Lung (tissue), 12 donors: ENCODE results near the gene CPT1B. TPM values are rescaled to one million over a fixed set of nuclear protein-coding genes. Genes with fewer than 3 reads are reported as not detected.

Source experiments
- ATAC-seq: fragments of 200-7000 bp; cut with Tn5 transposase; one replicate; pipeline ENCODE4 v1.9.1; 2020; ENCODE audit warnings: moderate number of reproducible peaks; ENCODE audit not compliant: insufficient read depth, low FRiP score
- DNase-seq, 3 donors: peaks; one replicate each; pipeline ENCODE4 v3.0.0-alpha.2; 2013 to 2017
- H3K27ac ChIP-seq, 2 donors: one replicate each; pipeline ENCODE4 v1.5.1; 2013; ENCODE audit warnings: mild to moderate bottlenecking in 2 of 2, moderate library complexity in 2 of 2, control low read depth in 1 of 2, inconsistent platforms in 1 of 2, low read depth in 1 of 2, low read length in 1 of 2
- H3K27me3 ChIP-seq, 3 donors: one replicate each; pipeline ENCODE4 v1.5.1; 2013; ENCODE audit warnings: low read length in 2 of 3; ENCODE audit not compliant: control insufficient read depth in 3 of 3, insufficient read depth in 3 of 3
- H3K36me3 ChIP-seq, 4 donors: one replicate each; pipeline ENCODE4 v1.5.1; 2013; ENCODE audit warnings: low read length in 4 of 4, mild to moderate bottlenecking in 1 of 4, moderate library complexity in 1 of 4; ENCODE audit not compliant: control insufficient read depth in 4 of 4, insufficient read depth in 4 of 4
- H3K4me1 ChIP-seq, 5 donors: one replicate each; pipeline ENCODE4 v1.5.1; 2013; ENCODE audit warnings: low read length in 5 of 5, mild to moderate bottlenecking in 2 of 5, moderate library complexity in 1 of 5; ENCODE audit not compliant: control insufficient read depth in 5 of 5, insufficient read depth in 5 of 5
- H3K4me3 ChIP-seq: one replicate; pipeline ENCODE4 v1.5.1; 2013; ENCODE audit warnings: mild to moderate bottlenecking, control low read depth, moderate library complexity
- H3K9ac ChIP-seq, 2 donors: one replicate each; pipeline ENCODE4 v1.5.1; 2013; ENCODE audit warnings: low read length in 2 of 2, control low read depth in 1 of 2; ENCODE audit not compliant: insufficient read depth in 1 of 2
- H3K9me3 ChIP-seq, 4 donors: one replicate each; pipeline ENCODE4 v1.5.1; 2013; ENCODE audit warnings: low read length in 3 of 4, mild to moderate bottlenecking in 1 of 4, moderate library complexity in 1 of 4; ENCODE audit not compliant: control insufficient read depth in 4 of 4, insufficient read depth in 3 of 4
- CTCF ChIP-seq: IDR thresholded peaks from 2 replicates; pipeline ENCODE4 v1.5.1; 2012; ENCODE audit warnings: mild to moderate bottlenecking; ENCODE audit errors: control extremely low read depth, extremely low read depth
- WGBS, 2 donors: extraction: QIAGEN DNeasy Blood & Tissue Kit; methylation state at CpG; one replicate each; pipeline ENCODE4 v1.1.7; 2013; 5-methylcytosine and 5-hydroxymethylcytosine counted together
- polyA plus RNA-seq, 2 donors: library from polyadenylated mRNA; stranded (reverse); fragments of 200-250 nt; gene quantifications; one replicate each; pipeline ENCODE4 v1.2.1, GENCODE V29; 2013
- total RNA-seq, 2 donors: library from RNA; depleted of rRNA in 1 of 2; stranded (reverse); fragments of >200 nt in 1 of 2; gene quantifications; one replicate each; pipeline ENCODE4 v1.2.1, GENCODE V29; 2014 to 2021
- donor health status: control.
- donor health status: control.
- donor health status: Bipolar disorder and iron deficiency.
- donor health status: healthy.
- donor health status: DM: yes; HTN: yes; CAD: no.

CPT1B gene
- total and polyA plus RNA-seq, 4 donors: 5.7 to 21.2 (median 13.2) TPM

DNA sequence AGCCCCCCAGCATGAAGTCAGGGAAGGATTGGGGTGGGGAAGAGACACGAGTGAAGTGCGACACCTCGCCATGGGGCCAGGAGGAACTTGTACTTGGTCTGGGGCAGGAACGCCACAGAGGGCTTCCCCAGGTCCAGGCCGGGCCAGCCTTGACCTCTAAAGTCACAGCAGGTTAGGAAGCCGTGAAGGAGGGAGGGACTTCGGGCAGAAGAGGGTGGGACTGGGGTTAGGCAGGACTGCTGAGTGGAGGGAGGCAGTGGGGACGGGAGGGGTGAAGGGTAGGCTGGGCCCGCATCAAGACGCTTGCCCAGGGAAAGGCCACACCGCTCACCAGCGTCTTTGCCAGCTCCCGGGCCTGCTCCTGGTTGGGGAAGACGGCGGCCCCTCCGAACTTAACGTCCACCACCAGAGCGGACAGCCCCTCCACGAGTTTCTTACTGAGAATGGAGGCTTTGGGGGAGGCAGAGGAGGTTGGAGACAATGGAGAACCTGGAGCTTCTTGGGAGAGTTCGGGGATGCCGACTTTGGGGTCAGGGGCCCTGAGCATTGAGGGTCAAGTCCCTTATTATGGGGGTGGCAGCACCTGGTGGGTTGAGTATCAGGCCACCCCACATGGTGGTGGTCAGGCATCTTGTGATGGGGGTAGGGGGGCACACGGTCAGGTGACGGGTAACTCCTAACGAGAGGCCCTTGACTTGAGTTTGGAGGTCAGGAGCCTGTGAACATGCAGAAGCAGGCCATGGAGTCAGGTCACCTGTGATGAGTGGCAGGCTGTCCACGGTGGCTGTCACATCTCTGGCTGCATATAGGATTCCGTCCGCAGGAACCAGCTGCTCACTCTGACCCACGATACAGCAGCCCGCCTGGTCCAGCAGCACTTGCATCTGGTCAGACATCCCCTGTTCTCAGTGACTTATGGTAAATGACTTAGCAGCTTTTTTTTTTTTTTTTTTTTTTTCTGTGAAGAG is 51.1 kb downstream of the CPT1B start:
- ATAC-seq: no peak
- WGBS, 2 donors: 36 to 39% methylated on average over 29 of the region's 29 CpGs
- peaks cover 0 to 40% (median 21%) of the 10 kb centered on the region in 5 donors for H3K4me1 ChIP-seq
- H3K27ac ChIP-seq: peak overlapping the region; percentile 75 to 95
- TF ChIP-seq CTCF: no peak
- H3K9me3 ChIP-seq: no peaks in the 10 kb centered on the region
- H3K27me3 ChIP-seq: peaks cover 0 to 21% (median 7%) of the 10 kb centered on the region in 3 donors
- H3K36me3 ChIP-seq: peaks cover 0 to 19% (median 11%) of the 10 kb centered on the region in 4 donors
- peak overlapping the region; percentile 55 for H3K4me3 ChIP-seq
- peak in 1 of 3 donors; percentile 14 for DNase-seq
- no peak overlapping the region for H3K9ac ChIP-seq

- Histone ChIP-seq H3K27ac (peak overlapping the region; percentile 75 to 95), H3K9ac (no peak overlapping the region), H3K4me1 (peaks cover 0 to 33% (median 13%) of the 10 kb centered on the region in 5 donors), H3K9me3 (no peaks in the 10 kb centered on the region), H3K27me3 (peaks cover 0 to 20% (median 7%) of the 10 kb centered on the region in 3 donors), H3K4me3 (peak overlapping the region; percentile 55), H3K36me3 (peaks cover 0 to 27% (median 15%) of the 10 kb centered on the region in 4 donors)
- peak; percentile 33 for TF ChIP-seq CTCF
- DNase-seq: peak; percentile 86 to 89 (median 88)
- peak; percentile 29 for ATAC-seq
- WGBS, 2 donors: 1% methylated on average over 47 to 77 of the region's 77 CpGs
These were observed 52.0 kb downstream of the CPT1B start for GRCh38 chr22:50526108-50526833.

- Histone ChIP-seq H3K27me3 (peaks cover 0 to 15% (median 2%) of the 10 kb centered on the region in 3 donors), H3K9ac (no peak overlapping the region), H3K4me1 (peaks cover 0 to 29% (median 8%) of the 10 kb centered on the region in 5 donors), H3K27ac (peak overlapping the region; percentile 75 to 95), H3K9me3 (no peaks in the 10 kb centered on the region), H3K36me3 (peaks cover 0 to 30% (median 17%) of the 10 kb centered on the region in 4 donors), H3K4me3 (peak overlapping the region; percentile 55)
- TF ChIP-seq CTCF: no peak
- DNase-seq: no peak
- WGBS, 2 donors: 0 to 1% methylated on average over 22 to 33 of the region's 33 CpGs
- ATAC-seq: peak; percentile 5
These were observed 52.4 kb downstream of the CPT1B start for GRCh38 chr22:50525858-50526107.
